Lung (tissue), 12 donors: ENCODE measurements around the gene LPIN1. TPM values are rescaled to one million over a fixed set of nuclear protein-coding genes. Genes with fewer than 3 reads are reported as not detected.
"Not testable (repeated sequence)": the region's sequence is repeated elsewhere in the genome, so short reads cannot be mapped to it uniquely, and the experiment has no call there.

Source experiments
- ATAC-seq: fragments of 200-7000 bp; cut with Tn5 transposase; one replicate; pipeline ENCODE4 v1.9.1; 2020; ENCODE audit warnings: moderate number of reproducible peaks; ENCODE audit not compliant: insufficient read depth, low FRiP score
- DNase-seq, 3 donors: peaks; one replicate each; pipeline ENCODE4 v3.0.0-alpha.2; 2013 to 2017
- H3K27ac ChIP-seq, 2 donors: one replicate each; pipeline ENCODE4 v1.5.1; 2013; ENCODE audit warnings: mild to moderate bottlenecking in 2 of 2, moderate library complexity in 2 of 2, control low read depth in 1 of 2, inconsistent platforms in 1 of 2, low read depth in 1 of 2, low read length in 1 of 2
- H3K27me3 ChIP-seq, 3 donors: one replicate each; pipeline ENCODE4 v1.5.1; 2013; ENCODE audit warnings: low read length in 2 of 3; ENCODE audit not compliant: control insufficient read depth in 3 of 3, insufficient read depth in 3 of 3
- H3K36me3 ChIP-seq, 4 donors: one replicate each; pipeline ENCODE4 v1.5.1; 2013; ENCODE audit warnings: low read length in 4 of 4, mild to moderate bottlenecking in 1 of 4, moderate library complexity in 1 of 4; ENCODE audit not compliant: control insufficient read depth in 4 of 4, insufficient read depth in 4 of 4
- H3K4me1 ChIP-seq, 5 donors: one replicate each; pipeline ENCODE4 v1.5.1; 2013; ENCODE audit warnings: low read length in 5 of 5, mild to moderate bottlenecking in 2 of 5, moderate library complexity in 1 of 5; ENCODE audit not compliant: control insufficient read depth in 5 of 5, insufficient read depth in 5 of 5
- H3K4me3 ChIP-seq: one replicate; pipeline ENCODE4 v1.5.1; 2013; ENCODE audit warnings: mild to moderate bottlenecking, control low read depth, moderate library complexity
- H3K9ac ChIP-seq, 2 donors: one replicate each; pipeline ENCODE4 v1.5.1; 2013; ENCODE audit warnings: low read length in 2 of 2, control low read depth in 1 of 2; ENCODE audit not compliant: insufficient read depth in 1 of 2
- H3K9me3 ChIP-seq, 4 donors: one replicate each; pipeline ENCODE4 v1.5.1; 2013; ENCODE audit warnings: low read length in 3 of 4, mild to moderate bottlenecking in 1 of 4, moderate library complexity in 1 of 4; ENCODE audit not compliant: control insufficient read depth in 4 of 4, insufficient read depth in 3 of 4
- CTCF ChIP-seq: IDR thresholded peaks from 2 replicates; pipeline ENCODE4 v1.5.1; 2012; ENCODE audit warnings: mild to moderate bottlenecking; ENCODE audit errors: control extremely low read depth, extremely low read depth
- WGBS, 2 donors: extraction: QIAGEN DNeasy Blood & Tissue Kit; methylation state at CpG; one replicate each; pipeline ENCODE4 v1.1.7; 2013; 5-methylcytosine and 5-hydroxymethylcytosine counted together
- polyA plus RNA-seq, 2 donors: library from polyadenylated mRNA; stranded (reverse); fragments of 200-250 nt; gene quantifications; one replicate each; pipeline ENCODE4 v1.2.1, GENCODE V29; 2013
- total RNA-seq, 2 donors: library from RNA; depleted of rRNA in 1 of 2; stranded (reverse); fragments of >200 nt in 1 of 2; gene quantifications; one replicate each; pipeline ENCODE4 v1.2.1, GENCODE V29; 2014 to 2021
- donor health status: control.
- donor health status: control.
- donor health status: Bipolar disorder and iron deficiency.
- donor health status: healthy.
- donor health status: DM: yes; HTN: yes; CAD: no.

The LPIN1 gene
- total and polyA plus RNA-seq, 4 donors = 14.7 to 43.4 (median 26.0) TPM

- DNase-seq = no peak
- Histone ChIP-seq H3K9ac (no peak overlapping the region), H3K4me3 (no peak overlapping the region), H3K9me3 (no peaks in the 10 kb centered on the region), H3K27ac (no peak overlapping the region), H3K27me3 (no peaks in the 10 kb centered on the region), H3K4me1 (peaks cover 0 to 36% (median 4%) of the 10 kb centered on the region in 5 donors), H3K36me3 (peaks cover 6 to 30% (median 15%) of the 10 kb centered on the region in 4 donors)
- 94 to 96% methylated on average over 3 of the region's 3 CpGs for WGBS, 2 donors
- no peak for TF ChIP-seq CTCF
- no peak for ATAC-seq
These were observed 75.3 kb downstream of the LPIN1 start for GRCh38 chr2:11821705-11822104.

GRCh38 chr2:11822359-11822745, 75.9 kb downstream of the LPIN1 start:
- Histone ChIP-seq H3K4me1 (peaks cover 0 to 36% (median 4%) of the 10 kb centered on the region in 5 donors), H3K36me3 (peaks cover 6 to 27% (median 18%) of the 10 kb centered on the region in 4 donors)
- not testable (repeated sequence) for H3K4me3 ChIP-seq, H3K27me3 ChIP-seq, DNase-seq, H3K9me3 ChIP-seq, H3K27ac ChIP-seq, H3K9ac ChIP-seq, ATAC-seq
- 94 to 97% methylated on average over 4 of the region's 4 CpGs for WGBS, 2 donors

DNA sequence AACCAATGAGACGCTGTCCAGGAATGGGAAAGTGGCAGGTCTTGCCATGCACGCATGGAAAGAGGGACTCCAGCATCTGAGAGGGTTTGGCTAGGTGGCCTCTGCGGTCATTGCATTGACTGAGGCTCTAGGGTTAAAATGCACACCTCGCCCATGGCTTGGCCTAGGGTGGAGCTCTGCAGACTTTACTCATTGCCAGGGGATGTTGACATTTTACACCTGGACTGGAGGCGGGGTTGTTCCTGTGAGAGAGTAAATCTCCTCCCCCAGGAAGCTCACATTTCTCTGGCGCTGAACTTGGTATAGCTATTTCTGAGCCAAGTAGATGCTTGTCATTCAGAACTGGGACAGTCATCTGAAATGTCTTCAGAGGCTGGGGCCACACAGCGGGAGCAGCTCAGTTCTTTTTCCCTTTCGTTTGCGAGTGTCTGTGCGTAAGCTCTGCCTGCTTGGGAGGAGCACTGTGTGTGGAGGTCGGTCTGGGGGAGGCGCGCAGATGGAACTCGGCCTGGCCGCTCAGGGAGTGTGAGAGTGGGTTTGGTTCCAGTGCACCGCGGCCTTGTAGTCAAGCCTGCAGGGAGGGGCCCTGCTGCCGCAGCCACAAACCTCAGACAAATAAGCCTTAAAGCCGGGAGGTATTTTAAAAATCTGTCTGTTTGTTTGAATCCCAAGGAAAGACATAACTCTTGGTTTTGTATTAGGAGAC, 76.5 kb downstream of the LPIN1 start:
- Histone ChIP-seq H3K27ac (no peak overlapping the region), H3K27me3 (no peaks in the 10 kb centered on the region), H3K9me3 (no peaks in the 10 kb centered on the region), H3K9ac (no peak overlapping the region), H3K4me3 (no peak overlapping the region), H3K4me1 (peaks cover 0 to 34% (median 4%) of the 10 kb centered on the region in 5 donors), H3K36me3 (peaks cover 6 to 27% (median 18%) of the 10 kb centered on the region in 4 donors)
- ATAC-seq = no peak
- 89 to 90% methylated on average over 19 of the region's 19 CpGs for WGBS, 2 donors
- peak in 1 of 3 donors; percentile 38 for DNase-seq
- TF ChIP-seq CTCF = no peak

GRCh38 chr2:11824901-11825828, 78.7 kb downstream of the LPIN1 start:
- ATAC-seq = no peak
- H3K27ac ChIP-seq = no peak overlapping the region
- H3K36me3 ChIP-seq = peaks cover 6 to 19% (median 15%) of the 10 kb centered on the region in 4 donors
- no peak for TF ChIP-seq CTCF
- WGBS, 2 donors = 80 to 83% methylated on average over 16 of the region's 16 CpGs
- no peaks in the 10 kb centered on the region for H3K27me3 ChIP-seq
- H3K4me3 ChIP-seq = no peak overlapping the region
- no peaks in the 10 kb centered on the region for H3K9me3 ChIP-seq
- H3K9ac ChIP-seq = no peak overlapping the region
- peaks cover 0 to 27% (median 4%) of the 10 kb centered on the region in 5 donors for H3K4me1 ChIP-seq
- DNase-seq = peak; percentile 59 to 79 (median 66)
